ENCODE results near the gene KLHL5. TPM values are rescaled to one million over a fixed set of nuclear protein-coding genes. Genes with fewer than 3 reads are reported as not detected.

The KLHL5 gene
- total RNA-seq, 2 experiments from 2014 or later = 34.4 to 59.8 TPM

DNA sequence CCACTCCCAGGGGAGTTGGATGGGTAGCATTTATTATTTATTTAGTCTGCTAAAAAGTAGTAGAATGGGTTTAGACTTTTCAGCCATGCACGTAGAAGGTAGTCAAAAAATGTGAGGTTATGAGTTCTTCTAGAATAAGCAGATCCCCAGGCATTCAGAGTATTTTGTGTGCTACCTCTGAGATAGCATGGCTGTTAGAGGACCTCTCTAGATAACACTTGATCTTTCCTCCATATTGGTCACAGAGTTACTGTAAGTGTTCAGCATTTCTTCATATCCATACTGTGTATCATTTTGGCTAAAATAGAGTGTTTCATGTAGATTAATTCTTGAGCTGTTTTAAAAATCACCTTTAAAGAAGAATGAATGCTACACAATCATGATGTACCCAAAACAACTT lies 58.4 kb downstream of the KLHL5 start:
- no peak overlapping the region for H3K4me3 ChIP-seq (ENCODE audit: low read depth, low read length, poor library complexity, severe bottlenecking)
- DNase-seq (ENCODE audit: low spot score) = no peak
- no peak overlapping the region for H2AFZ ChIP-seq (ENCODE audit: low read length)
- intact Hi-C loops (cut with micrococcal nuclease; ENCODE audit: unreplicated experiment) = no loop called here
- H3K27ac ChIP-seq (ENCODE audit: low read depth, low read length, poor library complexity, severe bottlenecking) = no peak overlapping the region
- H3K9me2 ChIP-seq (ENCODE audit: insufficient read depth, low read length) = no peaks in the 10 kb centered on the region
- CTCF ChIA-PET (ENCODE audit: unreplicated experiment) = no interaction called here
- no peak overlapping the region for H3K4me2 ChIP-seq (ENCODE audit: low read length)
- POLR2A ChIA-PET = no interaction called here
- no peaks in the 10 kb centered on the region for H3K79me2 ChIP-seq (ENCODE audit: insufficient read depth, low read depth, low read length)
- BruUV-seq (replicated peaks) = no TSS peak
- no peak for TF ChIP-seq EZH2phosphoT487 (IDR thresholded peaks at IDR 0.05; ENCODE audit: borderline replicate concordance, low read depth, low read length)
- TF ChIP-seq, protein P1, sequence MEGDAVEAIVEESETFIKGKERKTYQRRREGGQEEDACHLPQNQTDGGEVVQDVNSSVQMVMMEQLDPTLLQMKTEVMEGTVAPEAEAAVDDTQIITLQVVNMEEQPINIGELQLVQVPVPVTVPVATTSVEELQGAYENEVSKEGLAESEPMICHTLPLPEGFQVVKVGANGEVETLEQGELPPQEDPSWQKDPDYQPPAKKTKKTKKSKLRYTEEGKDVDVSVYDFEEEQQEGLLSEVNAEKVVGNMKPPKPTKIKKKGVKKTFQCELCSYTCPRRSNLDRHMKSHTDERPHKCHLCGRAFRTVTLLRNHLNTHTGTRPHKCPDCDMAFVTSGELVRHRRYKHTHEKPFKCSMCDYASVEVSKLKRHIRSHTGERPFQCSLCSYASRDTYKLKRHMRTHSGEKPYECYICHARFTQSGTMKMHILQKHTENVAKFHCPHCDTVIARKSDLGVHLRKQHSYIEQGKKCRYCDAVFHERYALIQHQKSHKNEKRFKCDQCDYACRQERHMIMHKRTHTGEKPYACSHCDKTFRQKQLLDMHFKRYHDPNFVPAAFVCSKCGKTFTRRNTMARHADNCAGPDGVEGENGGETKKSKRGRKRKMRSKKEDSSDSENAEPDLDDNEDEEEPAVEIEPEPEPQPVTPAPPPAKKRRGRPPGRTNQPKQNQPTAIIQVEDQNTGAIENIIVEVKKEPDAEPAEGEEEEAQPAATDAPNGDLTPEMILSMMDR (conservative IDR thresholded peaks at IDR 0.05; ENCODE audit: low read length) = no peak
- no peaks in the 10 kb centered on the region for H4K20me1 ChIP-seq (ENCODE audit: insufficient read depth, low read length)
- H3K9me3 ChIP-seq (ENCODE audit: low read length) = peaks cover 16% of the 10 kb centered on the region; the same call in 1 of the 2 replicates
- peaks cover 59% of the 10 kb centered on the region for H3K36me3 ChIP-seq (ENCODE audit: insufficient read depth, low read length)
- peaks cover 15% of the 10 kb centered on the region for H3K4me1 ChIP-seq (ENCODE audit: insufficient read depth, low read length, poor library complexity, severe bottlenecking)

- POLR2A ChIA-PET = interaction anchor here (0.6 to 2.0 kb wide), 2 partner anchors 42 to 345 kb away, joined by 4 to 5 read pairs; no protein-coding TSS in a partner anchor
Observed at GRCh38 chr4:39124885-39125599, 63.0 kb downstream of the KLHL5 start.

More at GRCh38 chr4:39124885-39125599, 63.0 kb downstream of the KLHL5 start:
- TF ChIP-seq EZH2phosphoT487 (IDR thresholded peaks at IDR 0.05; ENCODE audit: borderline replicate concordance, low read depth, low read length) = no peak
- TF ChIP-seq, protein P1 (conservative IDR thresholded peaks at IDR 0.05; ENCODE audit: low read length) = no peak
- CTCF ChIA-PET (ENCODE audit: unreplicated experiment) = no interaction called here
- H4K20me1 ChIP-seq (ENCODE audit: insufficient read depth, low read length) = no peaks in the 10 kb centered on the region
- no TSS peak for BruUV-seq (replicated peaks)
- H3K4me3 ChIP-seq (ENCODE audit: low read depth, low read length, poor library complexity, severe bottlenecking) = peak overlapping the region; percentile 23
- peak overlapping the region; percentile 53 for H3K4me2 ChIP-seq (ENCODE audit: low read length)
- H3K9me3 ChIP-seq (ENCODE audit: low read length) = peaks cover 16% of the 10 kb centered on the region; the same call in 1 of the 2 replicates
- H3K4me1 ChIP-seq (ENCODE audit: insufficient read depth, low read length, poor library complexity, severe bottlenecking) = peaks cover 31% of the 10 kb centered on the region
- no peaks in the 10 kb centered on the region for H3K79me2 ChIP-seq (ENCODE audit: insufficient read depth, low read depth, low read length)
- H3K9me2 ChIP-seq (ENCODE audit: insufficient read depth, low read length) = no peaks in the 10 kb centered on the region
- H3K36me3 ChIP-seq (ENCODE audit: insufficient read depth, low read length) = peaks cover 35% of the 10 kb centered on the region
- intact Hi-C loops (cut with micrococcal nuclease; ENCODE audit: unreplicated experiment) = no loop called here
- peak; percentile 80 for DNase-seq (ENCODE audit: low spot score)
- H2AFZ ChIP-seq (ENCODE audit: low read length) = no peak overlapping the region; the same call in 1 of the 2 replicates
- peak overlapping the region; percentile 42 for H3K27ac ChIP-seq (ENCODE audit: low read depth, low read length, poor library complexity, severe bottlenecking)

All from OCI-LY7 (cell line).